ENCODE measurements around the gene CYP26A1. TPM values are rescaled to one million over a fixed set of nuclear protein-coding genes. Genes with fewer than 3 reads are reported as not detected.

CYP26A1 gene
- total and polyA plus RNA-seq, 4 donors, result 0.08 to 1.4 (median 0.29) TPM; not detected in 1

GRCh38 chr10:93072225-93072712, 1.4 kb upstream of the CYP26A1 start:
- Histone ChIP-seq H3K4me1 (ENCODE audit: control insufficient read depth in 4 of 4, insufficient read depth in 4 of 4, low read length in 3 of 4) (peaks cover 30 to 72% (median 57%) of the 10 kb centered on the region in 4 donors), H3K27ac (ENCODE audit: low read depth in 1 of 2, low read length in 2 of 2) (peak overlapping the region; percentile 69 to 75), H3K4me3 (ENCODE audit: low read depth in 1 of 3, low read length in 3 of 3) (peak overlapping the region; percentile 54 to 68 (median 64)), H3K27me3 (ENCODE audit: control insufficient read depth in 4 of 4, insufficient read depth in 4 of 4, low read length in 3 of 4) (peaks cover 0 to 7% (median 0%) of the 10 kb centered on the region in 4 donors), H3K36me3 (ENCODE audit: control insufficient read depth in 4 of 4, insufficient read depth in 3 of 4, low read depth in 1 of 4, low read length in 3 of 4) (no peaks in the 10 kb centered on the region), H3K9ac (ENCODE audit: low read depth in 1 of 2, low read length in 2 of 2) (peak overlapping the region; percentile 5 to 59), H3K9me3 (ENCODE audit: control insufficient read depth in 4 of 4, low read length in 3 of 4) (no peaks in the 10 kb centered on the region)
- under 1% methylated on average over 27 of the region's 27 CpGs for WGBS
- TF ChIP-seq EGR1 (IDR thresholded peaks at IDR 0.05; ENCODE audit: low read depth in 2 of 2), result no peak
- TF ChIP-seq REST (IDR thresholded peaks at IDR 0.05), result peak; percentile 11
- TF ChIP-seq RXRA (IDR thresholded peaks at IDR 0.05), result no peak
- no peak for TF ChIP-seq FOXA2 (IDR thresholded peaks at IDR 0.05)
- TF ChIP-seq MAX (IDR thresholded peaks at IDR 0.05), result no peak
- peak; percentile 5 for TF ChIP-seq TAF1 (conservative IDR thresholded peaks at IDR 0.05)
- no peak for TF ChIP-seq HNF4A (conservative IDR thresholded peaks at IDR 0.05)
- TF ChIP-seq ZBTB33 (IDR thresholded peaks at IDR 0.05), result no peak
- no peak for DNase-seq (ENCODE audit: low spot score)

- H3K27me3 ChIP-seq (ENCODE audit: control insufficient read depth in 4 of 4, insufficient read depth in 4 of 4, low read length in 3 of 4), result peaks cover 0 to 2% (median 0%) of the 10 kb centered on the region in 4 donors
- no peak overlapping the region for H3K9ac ChIP-seq (ENCODE audit: low read depth in 1 of 2, low read length in 2 of 2)
- H3K36me3 ChIP-seq (ENCODE audit: control insufficient read depth in 4 of 4, insufficient read depth in 3 of 4, low read depth in 1 of 4, low read length in 3 of 4), result no peaks in the 10 kb centered on the region
- peak overlapping the region; percentile 69 to 75 for H3K27ac ChIP-seq (ENCODE audit: low read depth in 1 of 2, low read length in 2 of 2)
- H3K4me3 ChIP-seq (ENCODE audit: low read depth in 1 of 3, low read length in 3 of 3), result peak overlapping the region in 2 of 3 donors; percentile 59 to 64
- 3% methylated on average over 34 of the region's 34 CpGs for WGBS
- no peak for DNase-seq (ENCODE audit: low spot score)
- H3K4me1 ChIP-seq (ENCODE audit: control insufficient read depth in 4 of 4, insufficient read depth in 4 of 4, low read length in 3 of 4), result peaks cover 30 to 79% (median 64%) of the 10 kb centered on the region in 4 donors
- no peak for TF ChIP-seq EGR1 (IDR thresholded peaks at IDR 0.05; ENCODE audit: low read depth in 2 of 2)
- no peak for TF ChIP-seq TAF1 (conservative IDR thresholded peaks at IDR 0.05)
- TF ChIP-seq YY1 (IDR thresholded peaks at IDR 0.05), result no peak
- TF ChIP-seq HNF4G (IDR thresholded peaks at IDR 0.05), result no peak
- TF ChIP-seq MAX (IDR thresholded peaks at IDR 0.05), result no peak
- TF ChIP-seq RAD21 (IDR thresholded peaks at IDR 0.05), result no peak
- no peak for TF ChIP-seq ATF3 (IDR thresholded peaks at IDR 0.05)
- no peak for TF ChIP-seq RXRA (IDR thresholded peaks at IDR 0.05)
- no peak for TF ChIP-seq FOXA1 (IDR thresholded peaks at IDR 0.05)
- no peak for TF ChIP-seq REST (IDR thresholded peaks at IDR 0.05)
- TF ChIP-seq FOXA2 (IDR thresholded peaks at IDR 0.05), result no peak
- no peaks in the 10 kb centered on the region for H3K9me3 ChIP-seq (ENCODE audit: control insufficient read depth in 4 of 4, low read length in 3 of 4)
Measured at GRCh38 chr10:93072713-93073538, 767 bp upstream of the CYP26A1 start.

Measured in liver (tissue), 9 donors.